SK-N-SH treated with all-trans-retinoic acid at 6 μM for 48 hours (cell line): ENCODE data around the gene PPP1R27.
A peak's percentile ranks its signal among the peaks of the same experiment; 100 is the strongest.

Source experiments
- ATAC-seq: fragments of 200-7000 bp; cut with Tn5 transposase; 3 replicates; pipeline ENCODE4 v1.9.1; 2020; ENCODE audit warnings: mild to moderate bottlenecking, moderate library complexity
- ARNTL ChIP-seq: fragments of 450-650 bp; formaldehyde crosslinking; IDR thresholded peaks from 2 replicates; pipeline ENCODE4 v1.5.0; 2020; ENCODE audit warnings: low read depth, mild to moderate bottlenecking, moderate library complexity, borderline replicate concordance
- BACH2 ChIP-seq: fragments of 250-450 bp; sonication (Bioruptor Pico); IDR thresholded peaks from 2 replicates; pipeline ENCODE4 v1.9.0; 2021; ENCODE audit warnings: mild to moderate bottlenecking, borderline replicate concordance
- CREB5 ChIP-seq: fragments of 250-450 bp; sonication (Bioruptor Pico); IDR thresholded peaks from 2 replicates; pipeline ENCODE4 v1.5.1; 2020; ENCODE audit warnings: low read depth, mild to moderate bottlenecking, moderate library complexity
- CSDC2 ChIP-seq: fragments of 250-450 bp; sonication (Bioruptor Pico); IDR thresholded peaks from 2 replicates; pipeline ENCODE4 v1.5.0; 2020; ENCODE audit warnings: mild to moderate bottlenecking, moderate library complexity
- CSRNP3 ChIP-seq: fragments of 250-450 bp; sonication (Bioruptor Pico); IDR thresholded peaks from 2 replicates; pipeline ENCODE4 v1.5.1; 2021; ENCODE audit warnings: mild to moderate bottlenecking, moderate library complexity
- GLIS3 ChIP-seq: fragments of 250-450 bp; sonication (Bioruptor Pico); IDR thresholded peaks from 2 replicates; pipeline ENCODE4 v1.5.0; 2020; ENCODE audit warnings: mild to moderate bottlenecking, moderate library complexity
- OSR1 ChIP-seq: fragments of 250-450 bp; sonication (Bioruptor Pico); IDR thresholded peaks from 2 replicates; pipeline ENCODE4 v1.8.0; 2022; ENCODE audit warnings: moderate library complexity, mild to moderate bottlenecking, inconsistent platforms
- PATZ1 ChIP-seq: fragments of 250-450 bp; sonication (Bioruptor Pico); IDR thresholded peaks from 2 replicates; pipeline ENCODE4 v1.8.0; 2020; ENCODE audit warnings: mild to moderate bottlenecking, moderate library complexity, borderline replicate concordance
- POU6F1 ChIP-seq: fragments of 250-450 bp; sonication (Bioruptor Pico); IDR thresholded peaks from 2 replicates; pipeline ENCODE4 v1.8.0; 2021; ENCODE audit warnings: low read depth, mild to moderate bottlenecking, moderate library complexity, borderline replicate concordance
- PPARA ChIP-seq: fragments of 250-450 bp; sonication (Bioruptor Pico); IDR thresholded peaks from 2 replicates; pipeline ENCODE4 v1.5.0; 2020; ENCODE audit warnings: mild to moderate bottlenecking, borderline replicate concordance
- SNAI2 ChIP-seq: fragments of 250-450 bp; sonication (Bioruptor Pico); IDR thresholded peaks from 2 replicates; pipeline ENCODE4 v1.5.0; 2020; ENCODE audit warnings: mild to moderate bottlenecking, moderate library complexity
- TCF4 ChIP-seq: fragments of 250-450 bp; sonication (Bioruptor Pico); IDR thresholded peaks from 2 replicates; pipeline ENCODE4 v1.8.0; 2021; ENCODE audit warnings: mild to moderate bottlenecking, moderate library complexity, borderline replicate concordance
- TOX ChIP-seq: fragments of 250-450 bp; sonication (Bioruptor Pico); IDR thresholded peaks from 2 replicates; pipeline ENCODE4 v1.8.0; 2021; ENCODE audit warnings: mild to moderate bottlenecking, moderate library complexity, borderline replicate concordance
- TSHZ2 ChIP-seq: fragments of 250-450 bp; sonication (Bioruptor Pico); IDR thresholded peaks from 2 replicates; pipeline ENCODE4 v1.5.0; 2020; ENCODE audit warnings: mild to moderate bottlenecking, moderate library complexity
- ZC3H10 ChIP-seq: fragments of 250-450 bp; sonication (Bioruptor Pico); IDR thresholded peaks from 2 replicates; pipeline ENCODE4 v1.5.1; 2021; ENCODE audit warnings: mild to moderate bottlenecking, moderate library complexity
- ZFP30 ChIP-seq: fragments of 450-650 bp; formaldehyde crosslinking; IDR thresholded peaks from 2 replicates; pipeline ENCODE4 v1.5.0; 2022; ENCODE audit warnings: mild to moderate bottlenecking, moderate library complexity
- ZNF565 ChIP-seq: fragments of 450-650 bp; formaldehyde crosslinking; conservative IDR thresholded peaks from 2 replicates; pipeline ENCODE4 v1.5.0; 2020; ENCODE audit warnings: low read depth, mild to moderate bottlenecking, moderate library complexity
- ZNF70 ChIP-seq: fragments of 450-650 bp; formaldehyde crosslinking; IDR thresholded peaks from 2 replicates; pipeline ENCODE4 v1.5.0; 2020; ENCODE audit warnings: mild to moderate bottlenecking, moderate library complexity
- ZNF8 ChIP-seq: fragments of 450-650 bp; formaldehyde crosslinking; IDR thresholded peaks from 2 replicates; pipeline ENCODE4 v1.5.0; 2020; ENCODE audit warnings: mild to moderate bottlenecking, moderate library complexity

Gene PPP1R27

GRCh38 chr17:81808778-81809555 lies 25.9 kb downstream of the PPP1R27 start (continued):
- TF ChIP-seq TCF4 (CRISPR knock-in tag) (no peak), PATZ1 (no peak), SNAI2 (no peak), ZFP30 (CRISPR knock-in tag) (no peak), ARNTL (CRISPR knock-in tag) (no peak), OSR1 (CRISPR knock-in tag) (no peak), POU6F1 (CRISPR knock-in tag) (no peak)
- TF ChIP-seq, all 23 proteins: peak for 0

- TF ChIP-seq TCF4 (CRISPR knock-in tag) (no peak), GLIS3 (no peak), ARNTL (CRISPR knock-in tag) (no peak), CSDC2 (CRISPR knock-in tag) (no peak), ZNF565 (no peak), ZNF70 (CRISPR knock-in tag) (no peak), CSRNP3 (CRISPR knock-in tag) (no peak), PPARA (CRISPR knock-in tag) (no peak), BACH2 (no peak)
- ATAC-seq: peak; percentile 5; the same call in 2 of the 3 replicates
Observed at GRCh38 chr17:81807839-81808238, 27.0 kb downstream of the PPP1R27 start.

GRCh38 chr17:81807210-81807719 lies 27.6 kb downstream of the PPP1R27 start:
- ATAC-seq: peak; percentile 8
- TF ChIP-seq TSHZ2: no peak
- no peak for TF ChIP-seq PPARA (CRISPR knock-in tag)
- TF ChIP-seq, all 23 proteins: peak for 0

- ATAC-seq: peak; percentile 14
- TF ChIP-seq TCF4 (CRISPR knock-in tag): no peak
- TF ChIP-seq BACH2: no peak
- no peak for TF ChIP-seq CREB5 (CRISPR knock-in tag)
- TF ChIP-seq PATZ1: no peak
- TF ChIP-seq ZNF8 (CRISPR knock-in tag): no peak
- no peak for TF ChIP-seq ZFP30 (CRISPR knock-in tag)
- TF ChIP-seq ZNF565: no peak
- TF ChIP-seq TOX: no peak
- no peak for TF ChIP-seq ZC3H10 (CRISPR knock-in tag)
- TF ChIP-seq TSHZ2: no peak
- TF ChIP-seq ZNF70 (CRISPR knock-in tag): no peak
Observed at GRCh38 chr17:81806461-81807209, 28.2 kb downstream of the PPP1R27 start.
